ENCODE data around the gene PLIN5.
A peak's percentile ranks its signal among the peaks of the same experiment; 100 is the strongest.

Gene PLIN5

DNA sequence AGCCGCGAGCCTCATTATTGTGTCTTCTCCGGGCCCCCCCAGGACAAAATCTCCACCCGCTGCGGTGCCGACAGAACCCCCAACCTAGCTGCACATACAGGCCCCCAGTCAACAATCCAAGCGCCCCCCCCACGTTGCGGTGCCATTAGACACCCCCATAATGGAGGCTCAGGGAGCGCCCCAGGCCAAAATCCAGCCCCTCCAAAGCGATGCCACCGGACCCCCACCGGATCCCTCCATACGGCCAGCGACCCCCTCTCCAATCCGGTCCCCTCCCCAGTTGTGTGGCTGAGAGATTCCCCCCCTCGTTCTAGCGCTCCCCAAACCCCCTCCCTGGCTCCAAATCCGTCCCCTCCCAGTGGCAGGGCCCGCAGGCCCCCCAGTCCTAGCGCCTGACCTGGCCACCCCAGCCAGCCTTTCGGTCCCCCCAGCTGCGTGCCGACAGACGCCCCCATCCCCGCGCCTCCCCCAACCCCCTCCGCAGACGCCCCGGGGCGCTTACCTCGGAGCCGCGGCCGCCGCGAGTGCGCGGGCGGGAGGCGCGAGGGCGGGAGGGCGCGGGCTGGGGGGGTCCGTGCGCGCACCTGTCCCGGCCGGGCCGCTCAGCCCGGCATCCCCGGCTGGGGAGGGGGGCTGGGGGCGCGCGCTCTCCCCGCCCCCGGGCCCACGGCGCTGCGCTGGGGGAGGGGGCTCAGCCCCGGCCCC, 46.1 kb upstream of the PLIN5 start:
- TF ChIP-seq POLR2AphosphoS5 (IDR thresholded peaks at IDR 0.05; ENCODE audit: low read depth): no peak
- TF ChIP-seq, protein P1, sequence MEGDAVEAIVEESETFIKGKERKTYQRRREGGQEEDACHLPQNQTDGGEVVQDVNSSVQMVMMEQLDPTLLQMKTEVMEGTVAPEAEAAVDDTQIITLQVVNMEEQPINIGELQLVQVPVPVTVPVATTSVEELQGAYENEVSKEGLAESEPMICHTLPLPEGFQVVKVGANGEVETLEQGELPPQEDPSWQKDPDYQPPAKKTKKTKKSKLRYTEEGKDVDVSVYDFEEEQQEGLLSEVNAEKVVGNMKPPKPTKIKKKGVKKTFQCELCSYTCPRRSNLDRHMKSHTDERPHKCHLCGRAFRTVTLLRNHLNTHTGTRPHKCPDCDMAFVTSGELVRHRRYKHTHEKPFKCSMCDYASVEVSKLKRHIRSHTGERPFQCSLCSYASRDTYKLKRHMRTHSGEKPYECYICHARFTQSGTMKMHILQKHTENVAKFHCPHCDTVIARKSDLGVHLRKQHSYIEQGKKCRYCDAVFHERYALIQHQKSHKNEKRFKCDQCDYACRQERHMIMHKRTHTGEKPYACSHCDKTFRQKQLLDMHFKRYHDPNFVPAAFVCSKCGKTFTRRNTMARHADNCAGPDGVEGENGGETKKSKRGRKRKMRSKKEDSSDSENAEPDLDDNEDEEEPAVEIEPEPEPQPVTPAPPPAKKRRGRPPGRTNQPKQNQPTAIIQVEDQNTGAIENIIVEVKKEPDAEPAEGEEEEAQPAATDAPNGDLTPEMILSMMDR (IDR thresholded peaks at IDR 0.05; ENCODE audit: insufficient read depth, low read length): no peak
- TF ChIP-seq SPI1 (IDR thresholded peaks at IDR 0.05; ENCODE audit: borderline replicate concordance, low read depth): no peak
- TF ChIP-seq GABPA (IDR thresholded peaks at IDR 0.05; ENCODE audit: low read depth): no peak
- TF ChIP-seq, protein P2, sequence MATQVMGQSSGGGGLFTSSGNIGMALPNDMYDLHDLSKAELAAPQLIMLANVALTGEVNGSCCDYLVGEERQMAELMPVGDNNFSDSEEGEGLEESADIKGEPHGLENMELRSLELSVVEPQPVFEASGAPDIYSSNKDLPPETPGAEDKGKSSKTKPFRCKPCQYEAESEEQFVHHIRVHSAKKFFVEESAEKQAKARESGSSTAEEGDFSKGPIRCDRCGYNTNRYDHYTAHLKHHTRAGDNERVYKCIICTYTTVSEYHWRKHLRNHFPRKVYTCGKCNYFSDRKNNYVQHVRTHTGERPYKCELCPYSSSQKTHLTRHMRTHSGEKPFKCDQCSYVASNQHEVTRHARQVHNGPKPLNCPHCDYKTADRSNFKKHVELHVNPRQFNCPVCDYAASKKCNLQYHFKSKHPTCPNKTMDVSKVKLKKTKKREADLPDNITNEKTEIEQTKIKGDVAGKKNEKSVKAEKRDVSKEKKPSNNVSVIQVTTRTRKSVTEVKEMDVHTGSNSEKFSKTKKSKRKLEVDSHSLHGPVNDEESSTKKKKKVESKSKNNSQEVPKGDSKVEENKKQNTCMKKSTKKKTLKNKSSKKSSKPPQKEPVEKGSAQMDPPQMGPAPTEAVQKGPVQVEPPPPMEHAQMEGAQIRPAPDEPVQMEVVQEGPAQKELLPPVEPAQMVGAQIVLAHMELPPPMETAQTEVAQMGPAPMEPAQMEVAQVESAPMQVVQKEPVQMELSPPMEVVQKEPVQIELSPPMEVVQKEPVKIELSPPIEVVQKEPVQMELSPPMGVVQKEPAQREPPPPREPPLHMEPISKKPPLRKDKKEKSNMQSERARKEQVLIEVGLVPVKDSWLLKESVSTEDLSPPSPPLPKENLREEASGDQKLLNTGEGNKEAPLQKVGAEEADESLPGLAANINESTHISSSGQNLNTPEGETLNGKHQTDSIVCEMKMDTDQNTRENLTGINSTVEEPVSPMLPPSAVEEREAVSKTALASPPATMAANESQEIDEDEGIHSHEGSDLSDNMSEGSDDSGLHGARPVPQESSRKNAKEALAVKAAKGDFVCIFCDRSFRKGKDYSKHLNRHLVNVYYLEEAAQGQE (IDR thresholded peaks at IDR 0.05; ENCODE audit: insufficient replicate concordance, low read depth): no peak
- Histone ChIP-seq H3K27ac (replicated peaks) (no peak overlapping the region), H3K27me3 (ENCODE audit: insufficient read depth, poor library complexity, severe bottlenecking) (peaks cover 54% of the 10 kb centered on the region), H3K4me3 (replicated peaks; ENCODE audit: insufficient read depth, low read length) (peak overlapping the region; percentile 20)
- DNase-seq (ENCODE audit: low read depth in 1 of 2, low spot score in 1 of 2): no peak

DNA sequence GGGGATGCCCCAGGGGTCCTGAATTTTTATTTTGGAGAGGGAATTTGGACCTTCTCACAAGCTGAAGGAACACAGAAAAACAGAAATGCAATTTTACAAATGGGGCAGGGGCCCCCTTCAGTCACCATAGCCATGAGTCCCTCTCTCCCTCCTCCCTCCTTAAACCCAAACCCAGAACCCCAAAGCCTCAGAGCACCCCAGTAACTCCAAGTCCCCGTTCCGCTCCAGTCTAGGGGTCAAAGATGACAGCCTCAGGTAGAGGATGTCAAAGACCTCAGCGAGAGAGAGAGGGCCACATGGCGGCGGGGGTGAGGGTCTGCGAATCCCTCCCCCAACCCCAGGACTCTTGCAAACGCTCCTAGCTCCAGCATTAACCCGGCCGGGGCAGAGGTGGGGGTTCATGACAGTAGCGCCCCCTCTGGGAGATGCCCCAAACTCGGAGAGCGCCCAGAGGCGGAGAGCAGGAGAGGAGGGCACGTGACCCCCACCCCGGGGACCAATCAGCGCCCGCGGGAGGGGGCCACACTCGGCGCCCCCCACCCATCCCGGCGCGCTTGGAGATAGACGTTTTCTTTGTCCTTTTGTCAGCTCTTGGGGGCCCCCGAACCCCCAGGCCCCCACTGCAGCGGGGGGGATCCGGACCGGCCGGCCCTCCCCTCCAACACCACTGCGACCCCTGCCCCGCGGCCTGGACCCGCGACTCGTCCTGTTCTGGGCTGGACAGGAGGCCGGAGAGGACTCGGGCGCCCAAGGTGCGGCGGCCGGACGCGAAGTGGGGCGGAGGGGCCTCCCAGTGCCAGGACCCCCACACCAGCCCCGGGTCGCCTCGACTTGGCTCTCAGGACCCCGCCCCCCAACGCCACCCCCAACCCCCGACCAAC, 45.2 kb upstream of the PLIN5 start:
- no peak overlapping the region for H3K27ac ChIP-seq (replicated peaks)
- H3K27me3 ChIP-seq (ENCODE audit: insufficient read depth, poor library complexity, severe bottlenecking): peaks cover 50% of the 10 kb centered on the region
- DNase-seq (ENCODE audit: low read depth in 1 of 2, low spot score in 1 of 2): no peak
- peak overlapping the region; percentile 9; the same call in 1 of the 2 replicates for H3K4me3 ChIP-seq (replicated peaks; ENCODE audit: insufficient read depth, low read length)
- TF ChIP-seq POLR2AphosphoS5 (IDR thresholded peaks at IDR 0.05; ENCODE audit: low read depth) (no peak), GABPA (IDR thresholded peaks at IDR 0.05; ENCODE audit: low read depth) (no peak), SPI1 (IDR thresholded peaks at IDR 0.05; ENCODE audit: borderline replicate concordance, low read depth) (no peak)
- TF ChIP-seq, protein P1 (IDR thresholded peaks at IDR 0.05; ENCODE audit: insufficient read depth, low read length): no peak
- TF ChIP-seq, protein P2 (IDR thresholded peaks at IDR 0.05; ENCODE audit: insufficient replicate concordance, low read depth): no peak

DNA sequence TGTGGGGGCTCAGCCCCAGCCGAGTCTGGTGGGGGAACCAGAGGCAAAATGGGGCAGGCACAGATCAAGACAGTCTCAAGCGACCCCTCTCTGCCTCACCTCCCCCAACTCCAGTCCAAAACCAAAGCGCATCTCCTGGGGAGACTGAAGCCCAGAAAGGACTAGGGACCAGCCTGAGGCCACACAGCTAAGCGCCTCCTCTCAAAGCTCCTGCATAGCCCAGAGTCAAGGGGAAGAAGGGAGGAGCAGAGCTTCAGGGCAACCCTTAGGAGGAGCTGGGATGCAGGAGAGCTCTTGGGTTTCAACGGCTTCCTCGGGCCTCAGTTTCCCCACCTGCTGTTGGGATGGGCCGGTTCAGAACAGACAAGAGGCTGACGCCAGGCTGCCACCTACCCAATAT, 44.4 kb upstream of the PLIN5 start:
- no peak overlapping the region for H3K27ac ChIP-seq (replicated peaks)
- no peak for TF ChIP-seq POLR2AphosphoS5 (IDR thresholded peaks at IDR 0.05; ENCODE audit: low read depth)
- H3K4me3 ChIP-seq (replicated peaks; ENCODE audit: insufficient read depth, low read length): no peak overlapping the region
- no peak for DNase-seq (ENCODE audit: low read depth in 1 of 2, low spot score in 1 of 2)
- peaks cover 41% of the 10 kb centered on the region for H3K27me3 ChIP-seq (ENCODE audit: insufficient read depth, poor library complexity, severe bottlenecking)

DNA sequence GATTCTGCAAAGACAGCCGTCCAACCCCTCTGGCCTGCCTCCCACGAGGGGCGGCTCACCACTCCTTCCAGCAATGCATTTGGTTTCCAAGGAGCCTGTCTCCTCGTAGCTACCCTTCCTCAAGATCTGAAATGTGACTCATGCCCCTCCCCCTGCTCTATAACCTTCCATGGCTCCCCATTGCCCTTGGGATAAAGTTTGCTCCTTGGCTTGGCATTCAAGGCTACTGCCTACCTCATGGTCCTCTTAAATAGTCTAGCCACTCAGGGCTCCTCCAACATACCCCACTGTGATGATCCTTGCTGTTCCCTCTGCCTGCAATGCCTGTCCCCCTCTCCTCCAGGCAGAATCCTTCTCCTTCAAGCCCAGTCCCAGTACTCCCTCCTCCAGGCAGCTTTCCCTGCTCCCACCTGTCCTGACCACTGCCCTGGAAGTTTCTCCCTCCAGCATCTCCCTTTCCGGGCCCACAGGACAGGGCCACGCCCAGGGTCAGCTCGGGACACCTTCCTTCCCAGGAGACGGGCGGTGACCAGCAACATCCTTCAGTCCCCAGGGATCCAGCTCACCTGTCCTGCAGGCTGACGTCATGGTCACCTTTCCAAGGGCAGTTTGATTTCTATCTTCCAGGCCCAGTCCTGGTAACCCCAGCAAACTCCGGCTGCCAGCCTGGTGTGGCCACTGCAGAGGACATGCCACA, 43.7 kb upstream of the PLIN5 start:
- Histone ChIP-seq H3K27ac (replicated peaks) (no peak overlapping the region), H3K4me3 (replicated peaks; ENCODE audit: insufficient read depth, low read length) (no peak overlapping the region), H3K27me3 (ENCODE audit: insufficient read depth, poor library complexity, severe bottlenecking) (peaks cover 36% of the 10 kb centered on the region)
- no peak for TF ChIP-seq POLR2AphosphoS5 (IDR thresholded peaks at IDR 0.05; ENCODE audit: low read depth)
- TF ChIP-seq, protein P2 (IDR thresholded peaks at IDR 0.05; ENCODE audit: insufficient replicate concordance, low read depth): no peak
- TF ChIP-seq, protein P1 (IDR thresholded peaks at IDR 0.05; ENCODE audit: insufficient read depth, low read length): no peak
- TF ChIP-seq SPI1 (IDR thresholded peaks at IDR 0.05; ENCODE audit: borderline replicate concordance, low read depth): no peak
- TF ChIP-seq GABPA (IDR thresholded peaks at IDR 0.05; ENCODE audit: low read depth): no peak
- DNase-seq (ENCODE audit: low read depth in 1 of 2, low spot score in 1 of 2): no peak

Data from HL-60 (cell line).